Measurements from ENCODE around the gene KMO.

DNA sequence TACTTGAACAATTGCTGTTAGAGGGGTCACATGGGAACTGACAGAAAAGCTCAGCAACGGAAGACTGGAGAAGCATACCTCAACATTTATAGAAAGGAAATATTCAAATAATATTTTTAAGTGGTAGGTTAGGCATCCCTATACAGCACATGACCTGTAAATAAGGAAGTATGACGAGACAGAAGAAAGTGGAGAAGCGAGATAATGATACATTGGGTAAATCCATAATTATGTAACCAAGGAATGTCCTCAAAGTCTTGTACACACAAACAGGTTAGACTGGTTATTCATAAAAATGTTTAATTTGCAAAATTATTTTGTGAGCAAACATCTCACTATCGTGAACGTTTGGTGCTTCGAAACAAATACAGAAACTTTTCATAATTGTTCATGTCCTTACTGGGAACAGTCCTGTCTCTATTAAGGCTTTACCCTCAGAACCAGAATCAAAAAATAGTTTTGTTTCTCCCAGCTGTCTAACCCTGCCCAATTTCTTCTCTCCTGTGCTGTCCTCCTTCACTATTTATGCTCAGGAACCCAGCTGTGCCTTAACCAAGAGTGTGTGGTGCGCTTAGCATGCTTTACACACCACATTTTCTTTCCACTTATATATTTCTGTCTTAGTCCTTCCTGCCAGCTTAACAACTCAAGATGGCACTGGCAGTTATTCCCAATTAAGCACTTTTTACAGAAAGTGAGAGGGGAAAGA, 10.2 kb downstream of the KMO start:
- no peak for TF ChIP-seq POLR2AphosphoS5 (IDR thresholded peaks at IDR 0.05)
- no peak for TF ChIP-seq POLR2A (IDR thresholded peaks at IDR 0.05)
- TF ChIP-seq, protein P1, sequence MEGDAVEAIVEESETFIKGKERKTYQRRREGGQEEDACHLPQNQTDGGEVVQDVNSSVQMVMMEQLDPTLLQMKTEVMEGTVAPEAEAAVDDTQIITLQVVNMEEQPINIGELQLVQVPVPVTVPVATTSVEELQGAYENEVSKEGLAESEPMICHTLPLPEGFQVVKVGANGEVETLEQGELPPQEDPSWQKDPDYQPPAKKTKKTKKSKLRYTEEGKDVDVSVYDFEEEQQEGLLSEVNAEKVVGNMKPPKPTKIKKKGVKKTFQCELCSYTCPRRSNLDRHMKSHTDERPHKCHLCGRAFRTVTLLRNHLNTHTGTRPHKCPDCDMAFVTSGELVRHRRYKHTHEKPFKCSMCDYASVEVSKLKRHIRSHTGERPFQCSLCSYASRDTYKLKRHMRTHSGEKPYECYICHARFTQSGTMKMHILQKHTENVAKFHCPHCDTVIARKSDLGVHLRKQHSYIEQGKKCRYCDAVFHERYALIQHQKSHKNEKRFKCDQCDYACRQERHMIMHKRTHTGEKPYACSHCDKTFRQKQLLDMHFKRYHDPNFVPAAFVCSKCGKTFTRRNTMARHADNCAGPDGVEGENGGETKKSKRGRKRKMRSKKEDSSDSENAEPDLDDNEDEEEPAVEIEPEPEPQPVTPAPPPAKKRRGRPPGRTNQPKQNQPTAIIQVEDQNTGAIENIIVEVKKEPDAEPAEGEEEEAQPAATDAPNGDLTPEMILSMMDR (IDR thresholded peaks at IDR 0.05): no peak
- no peak for TF ChIP-seq EP300 (IDR thresholded peaks at IDR 0.05)
